HG03460 (cell line): ENCODE results near the gene KRT15.

Experiments used
- ATAC-seq: cut with Tn5 transposase; IDR thresholded peaks from one replicate; pipeline ENCODE4 v1.9.1; 2021; ENCODE audit not compliant: unreplicated experiment

Gene KRT15

GRCh38 chr17:41483991-41484826 lies 34.5 kb downstream of the KRT15 start:
- no peak for ATAC-seq

DNA sequence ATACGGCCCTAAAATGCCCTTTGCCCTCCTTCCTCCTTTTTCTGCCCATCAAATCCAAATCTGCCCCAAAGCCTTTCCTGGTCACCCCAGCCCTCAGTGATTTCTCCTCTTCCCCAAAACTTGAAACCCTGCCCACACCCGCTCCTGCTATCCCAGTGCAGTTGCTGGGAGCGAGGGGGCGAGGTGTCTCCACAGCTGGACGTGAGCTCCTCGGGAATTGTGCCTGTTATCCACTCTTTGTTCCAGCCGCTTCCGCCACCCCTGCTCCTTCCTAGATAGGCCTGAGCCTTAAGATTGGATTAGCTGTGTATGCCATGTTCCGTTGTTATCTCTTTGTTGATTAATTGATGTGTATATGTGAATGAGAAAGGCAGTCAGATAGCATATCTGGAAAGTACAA lies 35.2 kb downstream of the KRT15 start:
- ATAC-seq, result no peak

DNA sequence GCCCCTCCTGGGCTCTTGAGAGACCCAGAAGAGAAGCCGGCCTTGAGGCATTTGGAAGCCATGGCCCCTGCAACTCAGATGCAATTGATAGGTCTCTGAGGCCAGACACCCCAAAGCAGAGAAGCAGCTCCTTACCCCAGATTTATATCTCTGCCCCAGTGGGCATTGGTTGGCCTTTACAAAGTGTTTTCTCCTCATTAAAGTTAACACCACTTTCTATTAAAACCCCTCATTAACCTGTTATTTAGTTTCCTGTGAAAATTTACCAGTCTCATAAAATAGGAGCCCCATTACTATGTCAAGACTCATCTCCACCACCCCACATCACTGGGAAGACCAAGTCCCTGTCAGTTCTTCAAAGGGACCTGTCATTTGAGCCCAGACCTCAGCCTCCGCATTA lies 37.7 kb downstream of the KRT15 start, which contains the start of gene KRT35:
TSS of gene KRT35 (minus strand) at position 116 of the 400 bp plus-strand sequence. CDS start at position 62, 54 bp downstream.
- ATAC-seq, result no peak

DNA sequence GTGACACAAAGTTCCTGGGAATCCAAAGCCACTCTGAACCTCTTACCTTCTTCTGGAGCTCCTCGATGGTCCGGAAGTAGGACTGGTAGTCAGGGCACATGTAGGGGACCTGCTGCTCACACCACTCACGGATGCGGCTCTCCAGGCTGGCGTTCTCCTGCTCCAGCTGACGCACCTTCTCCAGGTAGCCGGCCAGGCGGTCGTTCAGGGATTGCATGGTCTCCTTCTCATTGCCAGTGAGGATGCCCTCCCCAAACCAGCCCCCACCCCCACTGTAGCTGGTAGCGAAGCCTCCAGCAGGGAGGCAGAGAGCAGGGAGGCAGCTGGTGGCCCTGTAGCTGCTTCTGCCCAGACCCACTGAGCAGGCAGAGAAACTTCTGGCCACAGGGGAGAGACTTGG lies 38.1 kb downstream of the KRT15 start:
- no peak for ATAC-seq

DNA sequence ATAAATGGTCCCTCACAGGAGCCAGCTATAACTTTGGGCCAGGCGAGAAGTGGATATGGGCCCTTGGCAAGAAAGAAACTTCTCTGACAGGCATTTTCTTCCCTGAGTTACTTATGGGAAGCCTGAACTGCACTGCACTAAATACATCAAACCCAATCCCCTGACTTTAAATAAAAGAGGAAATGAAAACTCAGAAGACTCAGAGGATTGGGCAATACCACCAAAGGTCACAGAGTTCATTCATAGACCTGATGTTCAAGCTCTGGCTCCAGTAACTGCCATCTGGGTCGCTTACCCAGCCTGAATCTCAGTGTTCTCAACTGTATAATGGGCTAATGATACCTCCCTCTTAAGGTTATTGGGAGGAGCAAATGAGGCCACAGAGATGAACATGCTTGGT lies 38.6 kb downstream of the KRT15 start:
- no peak for ATAC-seq

- ATAC-seq, result no peak
Measured at GRCh38 chr17:41478237-41478636, 40.5 kb downstream of the KRT15 start.

DNA sequence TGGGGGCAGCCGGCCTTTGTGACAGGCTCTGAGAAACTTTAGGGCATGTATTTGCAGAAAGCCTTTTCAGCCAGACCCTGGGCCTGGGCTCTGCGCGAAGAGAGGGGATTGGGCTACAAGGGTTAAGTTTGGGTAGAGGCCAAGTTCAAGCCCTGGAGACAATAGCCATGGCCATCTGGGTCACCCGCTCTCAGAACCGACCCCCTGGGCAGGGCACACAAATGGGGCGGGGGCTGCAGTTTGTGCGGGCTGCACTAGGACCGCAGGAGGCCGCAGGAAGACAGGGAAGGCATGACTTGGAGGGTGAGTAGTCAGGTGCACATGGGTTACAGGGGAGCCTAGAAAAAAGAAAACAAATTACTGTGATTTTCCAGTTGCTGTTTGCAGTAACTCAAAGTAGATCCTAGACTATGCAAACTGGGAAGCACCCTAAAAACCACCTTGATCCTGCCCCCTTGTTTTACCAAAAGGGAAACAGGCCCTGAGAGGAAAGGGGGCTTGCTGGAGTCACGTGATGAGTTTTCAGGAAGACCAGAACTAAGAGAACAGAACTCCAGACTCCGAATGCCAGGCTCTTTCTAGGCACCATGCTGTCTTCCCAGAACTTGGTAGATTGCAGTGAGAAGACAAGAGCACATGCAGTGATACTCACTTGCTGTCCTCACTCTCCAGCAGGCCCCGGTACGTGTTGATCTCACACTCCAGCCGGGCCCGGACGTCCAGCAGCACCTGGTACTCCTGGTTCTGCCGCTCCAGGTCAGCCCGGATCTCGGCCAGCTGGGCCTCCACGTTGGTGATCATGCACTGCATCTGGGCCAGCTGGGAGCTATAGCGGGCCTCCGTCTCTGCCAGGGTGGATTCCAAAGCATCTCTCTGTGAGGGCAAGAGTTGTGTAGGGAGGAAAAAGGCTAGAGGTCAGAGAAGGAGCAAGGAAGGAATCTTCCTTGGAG lies 41.5 kb downstream of the KRT15 start:
- ATAC-seq, result no peak

DNA sequence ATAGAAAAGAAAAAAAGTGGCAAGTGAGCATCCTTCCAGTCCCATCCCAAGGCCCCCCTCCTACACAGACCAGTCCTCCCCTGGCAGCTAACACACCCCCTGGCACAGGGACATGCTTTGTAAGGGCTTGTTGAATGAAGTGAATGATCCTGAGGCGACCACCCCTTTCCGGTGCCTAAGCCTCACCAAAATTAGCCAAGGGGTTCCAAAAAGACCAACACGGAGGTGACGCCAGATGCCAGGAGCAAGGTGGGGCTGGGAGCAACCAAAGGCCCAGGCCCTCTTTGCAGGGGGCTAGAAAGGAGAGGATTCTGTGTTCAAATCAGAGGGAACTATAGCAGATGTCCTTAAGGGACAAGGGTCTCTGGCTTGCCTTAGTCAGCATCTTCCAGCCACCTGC lies 43.3 kb downstream of the KRT15 start:
- ATAC-seq, result no peak

- ATAC-seq, result no peak
Measured at GRCh38 chr17:41474863-41475262, 43.8 kb downstream of the KRT15 start.

GRCh38 chr17:41468346-41468745 lies 50.3 kb downstream of the KRT15 start:
- no peak for ATAC-seq

GRCh38 chr17:41467561-41467960 lies 51.1 kb downstream of the KRT15 start:
- ATAC-seq, result no peak

- no peak for ATAC-seq
Measured at GRCh38 chr17:41466988-41467387, 51.7 kb downstream of the KRT15 start, which contains the start of gene KRT32. KRT32 (minus strand) TSS chr17:41467386; CDS start chr17:41467325, 61 bp downstream.

- ATAC-seq, result no peak
Measured at GRCh38 chr17:41464682-41465081, 54.0 kb downstream of the KRT15 start.

DNA sequence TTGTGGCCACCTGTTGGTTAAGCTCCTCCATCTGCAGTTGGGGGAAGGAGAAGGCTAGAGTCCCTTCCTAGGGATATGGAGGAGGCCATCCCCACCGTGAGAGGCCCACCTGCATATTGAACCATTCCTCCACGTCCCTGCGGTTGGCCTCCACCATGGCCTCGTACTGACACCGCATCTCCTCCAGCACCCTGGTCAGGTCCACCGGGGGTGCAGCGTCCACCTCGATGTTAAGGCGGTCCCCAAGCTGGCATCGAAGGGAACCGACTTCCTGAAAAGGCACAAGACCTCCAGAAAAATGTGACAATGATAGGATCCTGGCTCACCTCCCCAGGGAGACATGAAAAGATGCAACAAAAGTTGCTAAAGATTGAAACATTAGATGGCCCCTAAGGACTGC lies 54.5 kb downstream of the KRT15 start:
- no peak for ATAC-seq

- ATAC-seq, result no peak
Measured at GRCh38 chr17:41463746-41464145, 54.9 kb downstream of the KRT15 start.
